22Rv1 (cell line): ENCODE measurements around the gene TTC7B.

Experiments used
- CTCF ChIP-seq: fragments of 450-650 bp; IDR thresholded peaks from 2 replicates; pipeline ENCODE4 v1.5.1; 2017; ENCODE audit warnings: mild to moderate bottlenecking
- ZFX ChIP-seq: fragments of 450-650 bp; IDR thresholded peaks from 2 replicates; pipeline ENCODE4 v1.6.1; 2017; ENCODE audit warnings: antibody characterized with exemption, borderline replicate concordance

- TF ChIP-seq CTCF: no peak
- no peak for TF ChIP-seq ZFX
Observed at GRCh38 chr14:90632871-90633270, 183.4 kb downstream of the TTC7B start.
